Right renal cortex interstitium (tissue), 3 donors: ENCODE results near the gene GNAL. TPM values are rescaled to one million over a fixed set of nuclear protein-coding genes. Genes with fewer than 3 reads are reported as not detected.
"Not testable (repeated sequence)": the region's sequence is repeated elsewhere in the genome, so short reads cannot be mapped to it uniquely, and the experiment has no call there.

Experiments used
- DNase-seq, 3 donors: peaks; one replicate each; pipeline ENCODE4 v3.0.0-alpha.2; 2013; ENCODE audit warnings: low read depth in 3 of 3, low spot score in 2 of 3
- polyA plus RNA-seq, 3 donors: library from polyadenylated mRNA; unstranded; fragments of 120-200 nt; gene quantifications; one replicate each; pipeline ENCODE4 v1.2.1, GENCODE V29; 2013; ENCODE audit not compliant: insufficient read length in 3 of 3

Gene GNAL
- 1 to 10 TPM; 3.8 to 5.9 (median 3.9) TPM for polyA plus RNA-seq

- DNase-seq: peak; percentile 54 to 78 (median 73)
Observed at GRCh38 chr18:11688972-11689668, at the start of gene GNAL. GNAL (plus strand) TSS chr18:11689264; CDS start chr18:11689564, 300 bp downstream.

GRCh38 chr18:11647310-11647709 is 41.8 kb upstream of the GNAL start:
- not testable (repeated sequence) for DNase-seq

GRCh38 chr18:11647804-11648203 is 41.3 kb upstream of the GNAL start:
- DNase-seq: not testable (repeated sequence)

GRCh38 chr18:11649839-11650238 is 39.2 kb upstream of the GNAL start:
- no peak for DNase-seq

- DNase-seq: no peak
Observed at GRCh38 chr18:11651899-11652298, 37.2 kb upstream of the GNAL start.

- no peak for DNase-seq
Observed at GRCh38 chr18:11653521-11653920, 35.5 kb upstream of the GNAL start.

- DNase-seq: peak in 1 of 3 donors; percentile 16
Observed at GRCh38 chr18:11654736-11655605, 34.1 kb upstream of the GNAL start.

- no peak for DNase-seq
Observed at GRCh38 chr18:11655606-11655932, 33.5 kb upstream of the GNAL start.

- DNase-seq: no peak
Observed at GRCh38 chr18:11657152-11657551, 31.9 kb upstream of the GNAL start.

GRCh38 chr18:11657554-11657953 is 31.5 kb upstream of the GNAL start:
- no peak for DNase-seq

GRCh38 chr18:11658019-11658418 is 31.0 kb upstream of the GNAL start:
- DNase-seq: no peak

- DNase-seq: no peak
Observed at GRCh38 chr18:11658989-11659388, 30.1 kb upstream of the GNAL start.

GRCh38 chr18:11660691-11661090 is 28.4 kb upstream of the GNAL start:
- no peak for DNase-seq

GRCh38 chr18:11661430-11661829 is 27.6 kb upstream of the GNAL start:
- no peak for DNase-seq

GRCh38 chr18:11663439-11664029 is 25.5 kb upstream of the GNAL start:
- DNase-seq: no peak

- no peak for DNase-seq
Observed at GRCh38 chr18:11664286-11664685, 24.8 kb upstream of the GNAL start.

- no peak for DNase-seq
Observed at GRCh38 chr18:11665146-11665545, 23.9 kb upstream of the GNAL start.

GRCh38 chr18:11665587-11665986 is 23.5 kb upstream of the GNAL start:
- no peak for DNase-seq

- DNase-seq: no peak
Observed at GRCh38 chr18:11666176-11666575, 22.9 kb upstream of the GNAL start.

GRCh38 chr18:11666831-11667230 is 22.2 kb upstream of the GNAL start:
- DNase-seq: no peak

- DNase-seq: no peak
Observed at GRCh38 chr18:11667578-11667977, 21.5 kb upstream of the GNAL start.
